ENCODE results near the gene GRIN2A. TPM values are rescaled to one million over a fixed set of nuclear protein-coding genes. Genes with fewer than 3 reads are reported as not detected.

GRIN2A gene
- polyA plus RNA-seq, 1 donor from 2014 or later, result 0.11 TPM

DNA sequence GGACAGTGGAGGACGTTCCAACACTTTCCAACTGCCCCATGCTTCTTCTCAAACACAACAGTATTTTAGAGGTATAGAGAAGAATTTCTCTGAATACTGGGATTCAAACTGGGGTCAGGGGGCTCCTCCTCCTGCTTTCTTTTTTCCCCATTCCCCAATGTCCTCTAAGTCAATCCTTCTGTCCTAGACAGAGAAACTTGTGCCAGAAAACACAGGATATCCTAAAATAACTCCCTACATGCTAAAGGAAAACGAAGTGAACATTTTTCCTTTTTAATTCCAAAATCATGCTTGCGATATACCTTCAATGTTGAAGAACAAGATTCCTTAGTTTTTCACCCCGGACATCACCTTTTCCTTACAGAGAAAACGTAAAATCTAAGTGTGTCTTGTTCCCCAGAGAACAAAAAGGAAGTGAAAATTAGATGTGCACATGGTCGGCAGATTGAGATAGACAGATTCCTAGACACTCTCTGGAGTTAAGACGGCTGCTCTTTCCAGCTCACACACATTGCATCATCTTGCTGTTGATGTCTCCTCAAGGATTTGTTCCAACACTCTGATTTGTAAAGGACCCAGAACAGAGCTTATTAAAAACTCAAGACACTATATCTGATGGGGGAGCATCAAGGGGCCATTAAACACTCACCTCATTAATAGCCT is 228.2 kb downstream of the GRIN2A start:
- TF ChIP-seq EZH2 (IDR thresholded peaks at IDR 0.05; ENCODE audit: borderline replicate concordance, insufficient read depth, low read length, poor library complexity, severe bottlenecking) (no peak), TAF1 (IDR thresholded peaks at IDR 0.05; ENCODE audit: low read depth) (no peak), SMC3 (conservative IDR thresholded peaks at IDR 0.05; ENCODE audit: poor library complexity) (no peak), EP300 (conservative IDR thresholded peaks at IDR 0.05; ENCODE audit: poor library complexity, severe bottlenecking) (no peak), MXI1 (conservative IDR thresholded peaks at IDR 0.05; ENCODE audit: poor library complexity, severe bottlenecking) (no peak), RAD21 (conservative IDR thresholded peaks at IDR 0.05) (no peak), POLR2AphosphoS5 (IDR thresholded peaks at IDR 0.05) (no peak)
- TF ChIP-seq, protein P1, sequence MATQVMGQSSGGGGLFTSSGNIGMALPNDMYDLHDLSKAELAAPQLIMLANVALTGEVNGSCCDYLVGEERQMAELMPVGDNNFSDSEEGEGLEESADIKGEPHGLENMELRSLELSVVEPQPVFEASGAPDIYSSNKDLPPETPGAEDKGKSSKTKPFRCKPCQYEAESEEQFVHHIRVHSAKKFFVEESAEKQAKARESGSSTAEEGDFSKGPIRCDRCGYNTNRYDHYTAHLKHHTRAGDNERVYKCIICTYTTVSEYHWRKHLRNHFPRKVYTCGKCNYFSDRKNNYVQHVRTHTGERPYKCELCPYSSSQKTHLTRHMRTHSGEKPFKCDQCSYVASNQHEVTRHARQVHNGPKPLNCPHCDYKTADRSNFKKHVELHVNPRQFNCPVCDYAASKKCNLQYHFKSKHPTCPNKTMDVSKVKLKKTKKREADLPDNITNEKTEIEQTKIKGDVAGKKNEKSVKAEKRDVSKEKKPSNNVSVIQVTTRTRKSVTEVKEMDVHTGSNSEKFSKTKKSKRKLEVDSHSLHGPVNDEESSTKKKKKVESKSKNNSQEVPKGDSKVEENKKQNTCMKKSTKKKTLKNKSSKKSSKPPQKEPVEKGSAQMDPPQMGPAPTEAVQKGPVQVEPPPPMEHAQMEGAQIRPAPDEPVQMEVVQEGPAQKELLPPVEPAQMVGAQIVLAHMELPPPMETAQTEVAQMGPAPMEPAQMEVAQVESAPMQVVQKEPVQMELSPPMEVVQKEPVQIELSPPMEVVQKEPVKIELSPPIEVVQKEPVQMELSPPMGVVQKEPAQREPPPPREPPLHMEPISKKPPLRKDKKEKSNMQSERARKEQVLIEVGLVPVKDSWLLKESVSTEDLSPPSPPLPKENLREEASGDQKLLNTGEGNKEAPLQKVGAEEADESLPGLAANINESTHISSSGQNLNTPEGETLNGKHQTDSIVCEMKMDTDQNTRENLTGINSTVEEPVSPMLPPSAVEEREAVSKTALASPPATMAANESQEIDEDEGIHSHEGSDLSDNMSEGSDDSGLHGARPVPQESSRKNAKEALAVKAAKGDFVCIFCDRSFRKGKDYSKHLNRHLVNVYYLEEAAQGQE (IDR thresholded peaks at IDR 0.05; ENCODE audit: borderline replicate concordance), result no peak
- TF ChIP-seq, protein P2, sequence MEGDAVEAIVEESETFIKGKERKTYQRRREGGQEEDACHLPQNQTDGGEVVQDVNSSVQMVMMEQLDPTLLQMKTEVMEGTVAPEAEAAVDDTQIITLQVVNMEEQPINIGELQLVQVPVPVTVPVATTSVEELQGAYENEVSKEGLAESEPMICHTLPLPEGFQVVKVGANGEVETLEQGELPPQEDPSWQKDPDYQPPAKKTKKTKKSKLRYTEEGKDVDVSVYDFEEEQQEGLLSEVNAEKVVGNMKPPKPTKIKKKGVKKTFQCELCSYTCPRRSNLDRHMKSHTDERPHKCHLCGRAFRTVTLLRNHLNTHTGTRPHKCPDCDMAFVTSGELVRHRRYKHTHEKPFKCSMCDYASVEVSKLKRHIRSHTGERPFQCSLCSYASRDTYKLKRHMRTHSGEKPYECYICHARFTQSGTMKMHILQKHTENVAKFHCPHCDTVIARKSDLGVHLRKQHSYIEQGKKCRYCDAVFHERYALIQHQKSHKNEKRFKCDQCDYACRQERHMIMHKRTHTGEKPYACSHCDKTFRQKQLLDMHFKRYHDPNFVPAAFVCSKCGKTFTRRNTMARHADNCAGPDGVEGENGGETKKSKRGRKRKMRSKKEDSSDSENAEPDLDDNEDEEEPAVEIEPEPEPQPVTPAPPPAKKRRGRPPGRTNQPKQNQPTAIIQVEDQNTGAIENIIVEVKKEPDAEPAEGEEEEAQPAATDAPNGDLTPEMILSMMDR (IDR thresholded peaks at IDR 0.05; ENCODE audit: poor library complexity, severe bottlenecking), result no peak
- Histone ChIP-seq H3F3A (ENCODE audit: insufficient read depth, low read length, poor library complexity, severe bottlenecking) (no peaks in the 10 kb centered on the region), H3K9ac (ENCODE audit: low read length) (no peak overlapping the region), H3K79me2 (replicated peaks; ENCODE audit: insufficient read depth, low read length) (no peaks in the 10 kb centered on the region), H3K4me3 (ENCODE audit: low read length) (no peak overlapping the region), H2AFZ (ENCODE audit: low read depth, low read length) (no peak overlapping the region), H3K27me3 (ENCODE audit: insufficient read depth, low read depth, low read length) (no peaks in the 10 kb centered on the region), H3K36me3 (ENCODE audit: insufficient read depth, low read length) (no peaks in the 10 kb centered on the region), H3K4me2 (ENCODE audit: low read length) (no peak overlapping the region), H4K20me1 (ENCODE audit: insufficient read depth) (no peaks in the 10 kb centered on the region), H3K27ac (ENCODE audit: low read length) (no peak overlapping the region), H3K9me2 (ENCODE audit: insufficient read depth, low read length) (no peaks in the 10 kb centered on the region), H3K9me3 (ENCODE audit: low read length) (no peaks in the 10 kb centered on the region)

DNA sequence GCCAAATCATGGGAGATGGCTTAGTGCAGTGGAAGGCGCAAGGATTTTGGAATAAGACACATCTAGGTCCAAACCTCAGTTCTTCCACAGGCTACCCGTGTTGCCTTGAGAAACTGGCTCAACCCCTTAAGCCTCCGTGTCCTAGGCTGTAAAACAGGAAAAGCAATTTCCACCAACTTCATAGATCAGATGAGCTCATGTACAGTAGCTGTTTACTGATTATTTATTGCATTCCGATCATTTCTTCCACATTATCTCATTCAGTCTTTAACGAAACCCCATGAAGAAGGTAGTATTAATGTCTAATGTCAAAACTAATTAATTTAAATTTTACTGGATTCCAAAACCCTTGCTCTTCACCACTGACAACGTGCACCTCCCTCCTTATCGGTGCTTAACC is 231.6 kb downstream of the GRIN2A start:
- Histone ChIP-seq H3F3A (ENCODE audit: insufficient read depth, low read length, poor library complexity, severe bottlenecking) (no peaks in the 10 kb centered on the region), H3K9ac (ENCODE audit: low read length) (no peak overlapping the region), H3K79me2 (replicated peaks; ENCODE audit: insufficient read depth, low read length) (no peaks in the 10 kb centered on the region), H3K4me2 (ENCODE audit: low read length) (no peak overlapping the region), H3K9me2 (ENCODE audit: insufficient read depth, low read length) (no peaks in the 10 kb centered on the region), H2AFZ (ENCODE audit: low read depth, low read length) (no peak overlapping the region), H3K4me3 (ENCODE audit: low read length) (no peak overlapping the region), H3K36me3 (ENCODE audit: insufficient read depth, low read length) (no peaks in the 10 kb centered on the region), H3K27me3 (ENCODE audit: insufficient read depth, low read depth, low read length) (no peaks in the 10 kb centered on the region), H3K27ac (ENCODE audit: low read length) (no peak overlapping the region), H3K9me3 (ENCODE audit: low read length) (no peaks in the 10 kb centered on the region), H4K20me1 (ENCODE audit: insufficient read depth) (no peaks in the 10 kb centered on the region)
- TF ChIP-seq SMC3 (conservative IDR thresholded peaks at IDR 0.05; ENCODE audit: poor library complexity) (no peak), POLR2AphosphoS5 (IDR thresholded peaks at IDR 0.05) (no peak), RAD21 (conservative IDR thresholded peaks at IDR 0.05) (no peak), TAF1 (IDR thresholded peaks at IDR 0.05; ENCODE audit: low read depth) (no peak), EZH2 (IDR thresholded peaks at IDR 0.05; ENCODE audit: borderline replicate concordance, insufficient read depth, low read length, poor library complexity, severe bottlenecking) (no peak), EP300 (conservative IDR thresholded peaks at IDR 0.05; ENCODE audit: poor library complexity, severe bottlenecking) (no peak), MXI1 (conservative IDR thresholded peaks at IDR 0.05; ENCODE audit: poor library complexity, severe bottlenecking) (no peak)
- TF ChIP-seq, protein P1 (IDR thresholded peaks at IDR 0.05; ENCODE audit: borderline replicate concordance), result no peak
- TF ChIP-seq, protein P2 (IDR thresholded peaks at IDR 0.05; ENCODE audit: poor library complexity, severe bottlenecking), result no peak
